ENCODE results near the gene HOXB3. TPM values are rescaled to one million over a fixed set of nuclear protein-coding genes. Genes with fewer than 3 reads are reported as not detected.
A peak's percentile ranks its signal among the peaks of the same experiment; 100 is the strongest.

Gene HOXB3
- total RNA-seq, 4 donors from 2014 or later, result 2.5 to 11.1 (median 5.8) TPM

- Histone ChIP-seq H3K4me3 (no peak overlapping the region), H3K9me3 (no peaks in the 10 kb centered on the region), H3K36me3 (no peaks in the 10 kb centered on the region), H3K4me1 (peaks cover 0 to 83% (median 33%) of the 10 kb centered on the region in 3 donors), H3K27ac (peak overlapping the region in 3 of 4 donors; percentile 86 to 96 (median 86)), H3K27me3 (peaks cover 0 to 100% (median 0%) of the 10 kb centered on the region in 4 donors)
- intact Hi-C loops (cut with DNase I), result no loop called here
- DNase-seq, result no peak
- TF ChIP-seq, protein P1, sequence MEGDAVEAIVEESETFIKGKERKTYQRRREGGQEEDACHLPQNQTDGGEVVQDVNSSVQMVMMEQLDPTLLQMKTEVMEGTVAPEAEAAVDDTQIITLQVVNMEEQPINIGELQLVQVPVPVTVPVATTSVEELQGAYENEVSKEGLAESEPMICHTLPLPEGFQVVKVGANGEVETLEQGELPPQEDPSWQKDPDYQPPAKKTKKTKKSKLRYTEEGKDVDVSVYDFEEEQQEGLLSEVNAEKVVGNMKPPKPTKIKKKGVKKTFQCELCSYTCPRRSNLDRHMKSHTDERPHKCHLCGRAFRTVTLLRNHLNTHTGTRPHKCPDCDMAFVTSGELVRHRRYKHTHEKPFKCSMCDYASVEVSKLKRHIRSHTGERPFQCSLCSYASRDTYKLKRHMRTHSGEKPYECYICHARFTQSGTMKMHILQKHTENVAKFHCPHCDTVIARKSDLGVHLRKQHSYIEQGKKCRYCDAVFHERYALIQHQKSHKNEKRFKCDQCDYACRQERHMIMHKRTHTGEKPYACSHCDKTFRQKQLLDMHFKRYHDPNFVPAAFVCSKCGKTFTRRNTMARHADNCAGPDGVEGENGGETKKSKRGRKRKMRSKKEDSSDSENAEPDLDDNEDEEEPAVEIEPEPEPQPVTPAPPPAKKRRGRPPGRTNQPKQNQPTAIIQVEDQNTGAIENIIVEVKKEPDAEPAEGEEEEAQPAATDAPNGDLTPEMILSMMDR (IDR thresholded peaks at IDR 0.05), result no peak
- no peak for TF ChIP-seq POLR2A (IDR thresholded peaks at IDR 0.05)
- WGBS, 2 donors, result 69 to 75% methylated on average over 3 of the region's 3 CpGs
Measured at GRCh38 chr17:48583708-48584222, 6.3 kb downstream of the HOXB3 start.

GRCh38 chr17:48582750-48583069, 7.3 kb downstream of the HOXB3 start:
- intact Hi-C loops (cut with DNase I), result no loop called here
- peak overlapping the region; percentile 44 to 75 (median 54) for H3K4me3 ChIP-seq

DNA sequence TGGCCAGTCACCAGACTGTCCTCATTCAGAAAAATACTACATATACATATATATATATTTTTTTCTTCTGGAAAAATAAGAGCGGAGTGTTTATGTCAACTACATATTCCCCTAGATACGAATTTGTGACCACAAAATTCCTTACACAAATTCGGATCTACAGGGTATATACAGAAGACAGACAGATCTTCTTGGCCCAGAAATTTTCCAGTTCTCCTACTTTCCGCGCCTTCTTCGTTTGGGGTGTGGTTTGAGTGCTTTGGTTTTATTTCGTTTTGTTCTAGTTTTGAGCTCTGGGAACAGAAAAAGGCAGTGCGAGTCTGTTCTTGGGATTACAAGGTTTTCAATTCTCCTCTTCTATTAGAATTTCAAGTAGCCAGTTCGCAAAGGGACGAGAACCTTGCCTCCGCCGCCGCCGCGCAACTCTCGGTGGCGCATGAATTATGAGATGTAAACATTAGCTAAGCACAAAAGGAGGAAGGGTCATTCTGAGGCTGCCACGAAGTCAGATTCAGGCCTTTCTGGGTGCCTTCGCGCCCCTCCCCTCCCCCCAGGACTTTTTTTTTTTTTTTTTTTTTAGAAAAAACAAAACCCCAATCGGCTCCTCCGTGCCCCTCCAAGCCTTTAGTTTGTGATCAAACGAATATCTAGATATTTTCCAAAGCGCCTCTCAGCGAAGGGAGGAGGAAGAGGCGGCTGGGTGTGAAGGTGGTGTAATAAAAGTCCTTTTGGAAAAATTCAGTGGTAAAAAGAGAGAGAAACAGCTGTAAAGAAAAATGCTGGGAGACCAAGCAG, 10.1 kb downstream of the HOXB3 start:
- TF ChIP-seq, protein P1 (IDR thresholded peaks at IDR 0.05), result no peak
- TF ChIP-seq POLR2A (IDR thresholded peaks at IDR 0.05), result no peak
- 29 to 42% methylated on average over 26 of the region's 26 CpGs for WGBS, 2 donors
- no peak for DNase-seq
- Histone ChIP-seq H3K27ac (peak overlapping the region; percentile 88 to 96 (median 92)), H3K36me3 (no peaks in the 10 kb centered on the region), H3K4me3 (peak overlapping the region in 3 of 4 donors; percentile 49 to 75 (median 56)), H3K27me3 (peaks cover 0 to 100% (median 2%) of the 10 kb centered on the region in 4 donors), H3K9me3 (no peaks in the 10 kb centered on the region), H3K4me1 (peaks cover 0 to 92% (median 47%) of the 10 kb centered on the region in 3 donors)
- intact Hi-C loops (cut with DNase I), result loop anchor here (5.0 kb wide), 1 partner anchor 38 kb away; no protein-coding TSS in a partner anchor

More at GRCh38 chr17:48582750-48583069, 7.3 kb downstream of the HOXB3 start:
- H3K27me3 ChIP-seq, result peaks cover 0 to 100% (median 2%) of the 10 kb centered on the region in 4 donors
- H3K4me1 ChIP-seq, result peaks cover 0 to 89% (median 34%) of the 10 kb centered on the region in 3 donors
- no peaks in the 10 kb centered on the region for H3K36me3 ChIP-seq
- no peaks in the 10 kb centered on the region for H3K9me3 ChIP-seq
- WGBS, 2 donors, result 27% methylated on average over 7 of the region's 7 CpGs; no CpG with 5 or more reads in 1 of the 2 donors
- H3K27ac ChIP-seq, result peak overlapping the region; percentile 88 to 96 (median 92)
- no peak for DNase-seq
- TF ChIP-seq, protein P1 (IDR thresholded peaks at IDR 0.05), result no peak
- TF ChIP-seq POLR2A (IDR thresholded peaks at IDR 0.05), result no peak

- TF ChIP-seq POLR2A (IDR thresholded peaks at IDR 0.05), result no peak
- H3K9me3 ChIP-seq, result no peaks in the 10 kb centered on the region
- H3K36me3 ChIP-seq, result no peaks in the 10 kb centered on the region
- H3K4me1 ChIP-seq, result peaks cover 0 to 92% (median 45%) of the 10 kb centered on the region in 3 donors
- H3K4me3 ChIP-seq, result peak overlapping the region in 3 of 4 donors; percentile 49 to 83 (median 52)
- H3K27me3 ChIP-seq, result peaks cover 0 to 100% (median 2%) of the 10 kb centered on the region in 4 donors
- peak overlapping the region; percentile 88 to 96 (median 92) for H3K27ac ChIP-seq
- 27 to 46% methylated on average over 7 of the region's 7 CpGs for WGBS, 2 donors
- DNase-seq, result no peak
- intact Hi-C loops (cut with DNase I), result loop anchor here (5.0 kb wide), 1 partner anchor 37 kb away; no protein-coding TSS in a partner anchor
Measured at GRCh38 chr17:48579471-48579759, 10.6 kb downstream of the HOXB3 start.

GRCh38 chr17:48578616-48579470, 11.2 kb downstream of the HOXB3 start:
- no peak for DNase-seq
- no peaks in the 10 kb centered on the region for H3K9me3 ChIP-seq
- TF ChIP-seq, protein P1 (IDR thresholded peaks at IDR 0.05), result no peak
- no peak for TF ChIP-seq POLR2A (IDR thresholded peaks at IDR 0.05)
- no peaks in the 10 kb centered on the region for H3K36me3 ChIP-seq
- peaks cover 0 to 100% (median 4%) of the 10 kb centered on the region in 4 donors for H3K27me3 ChIP-seq
- peaks cover 0 to 92% (median 45%) of the 10 kb centered on the region in 3 donors for H3K4me1 ChIP-seq
- H3K4me3 ChIP-seq, result peak overlapping the region; percentile 49 to 83 (median 61)
- 17 to 23% methylated on average over 22 to 26 of the region's 43 CpGs for WGBS, 2 donors
- peak overlapping the region; percentile 88 to 96 (median 92) for H3K27ac ChIP-seq
- intact Hi-C loops (cut with DNase I), result loop anchor here (5.0 kb wide), 1 partner anchor 37 kb away; no protein-coding TSS in a partner anchor
